ENCODE measurements around the gene MRPL38.

DNA sequence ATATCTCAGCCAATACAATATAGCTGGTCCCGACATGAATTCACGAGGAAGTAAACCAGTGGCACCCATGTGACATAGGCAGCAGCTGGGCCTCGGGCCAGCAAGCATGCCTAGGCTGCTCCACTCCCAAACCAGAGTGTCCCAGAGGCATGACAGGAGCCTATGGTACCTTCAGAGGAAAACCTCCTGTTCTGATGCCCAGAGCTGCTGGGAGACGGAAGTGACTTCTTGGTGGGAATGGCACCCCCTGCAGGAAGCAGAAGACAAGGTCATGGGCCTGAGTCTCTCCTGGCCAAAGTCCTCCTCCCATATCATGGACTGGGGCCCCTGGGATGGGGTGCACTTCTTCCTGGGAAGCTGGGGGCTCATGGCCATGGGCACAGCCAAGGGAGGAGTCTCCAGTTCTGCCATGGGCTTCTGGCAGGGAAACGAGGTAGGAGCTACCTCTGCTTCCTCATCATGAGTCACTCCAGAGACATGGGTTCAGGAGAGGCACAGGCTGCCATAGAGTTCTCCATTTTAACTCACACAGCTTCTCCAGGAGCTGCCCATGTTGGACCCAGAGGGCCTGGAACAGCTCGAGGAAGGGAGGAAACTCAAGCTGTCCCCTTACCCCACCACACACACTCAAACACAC is 22.7 kb upstream of the MRPL38 start:
- TF ChIP-seq, protein P1, sequence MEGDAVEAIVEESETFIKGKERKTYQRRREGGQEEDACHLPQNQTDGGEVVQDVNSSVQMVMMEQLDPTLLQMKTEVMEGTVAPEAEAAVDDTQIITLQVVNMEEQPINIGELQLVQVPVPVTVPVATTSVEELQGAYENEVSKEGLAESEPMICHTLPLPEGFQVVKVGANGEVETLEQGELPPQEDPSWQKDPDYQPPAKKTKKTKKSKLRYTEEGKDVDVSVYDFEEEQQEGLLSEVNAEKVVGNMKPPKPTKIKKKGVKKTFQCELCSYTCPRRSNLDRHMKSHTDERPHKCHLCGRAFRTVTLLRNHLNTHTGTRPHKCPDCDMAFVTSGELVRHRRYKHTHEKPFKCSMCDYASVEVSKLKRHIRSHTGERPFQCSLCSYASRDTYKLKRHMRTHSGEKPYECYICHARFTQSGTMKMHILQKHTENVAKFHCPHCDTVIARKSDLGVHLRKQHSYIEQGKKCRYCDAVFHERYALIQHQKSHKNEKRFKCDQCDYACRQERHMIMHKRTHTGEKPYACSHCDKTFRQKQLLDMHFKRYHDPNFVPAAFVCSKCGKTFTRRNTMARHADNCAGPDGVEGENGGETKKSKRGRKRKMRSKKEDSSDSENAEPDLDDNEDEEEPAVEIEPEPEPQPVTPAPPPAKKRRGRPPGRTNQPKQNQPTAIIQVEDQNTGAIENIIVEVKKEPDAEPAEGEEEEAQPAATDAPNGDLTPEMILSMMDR (IDR thresholded peaks at IDR 0.05), result peak in 3 of 4 experiments; percentile 17 to 55 (median 47)
- TF ChIP-seq POLR2A (IDR thresholded peaks at IDR 0.05) (no peak), POLR2AphosphoS5 (IDR thresholded peaks at IDR 0.05) (peak; percentile 79)
